ENCODE data around the gene ESYT1. TPM values are rescaled to one million over a fixed set of nuclear protein-coding genes. Genes with fewer than 3 reads are reported as not detected.
A peak's percentile ranks its signal among the peaks of the same experiment; 100 is the strongest.

The ESYT1 gene
- total and polyA plus RNA-seq, 9 of the 15 experiments (the other 6 are each of a cell fraction or from before 2014, with no cell fraction given): 132 to 420 (median 164) TPM

- TF ChIP-seq, protein P1, sequence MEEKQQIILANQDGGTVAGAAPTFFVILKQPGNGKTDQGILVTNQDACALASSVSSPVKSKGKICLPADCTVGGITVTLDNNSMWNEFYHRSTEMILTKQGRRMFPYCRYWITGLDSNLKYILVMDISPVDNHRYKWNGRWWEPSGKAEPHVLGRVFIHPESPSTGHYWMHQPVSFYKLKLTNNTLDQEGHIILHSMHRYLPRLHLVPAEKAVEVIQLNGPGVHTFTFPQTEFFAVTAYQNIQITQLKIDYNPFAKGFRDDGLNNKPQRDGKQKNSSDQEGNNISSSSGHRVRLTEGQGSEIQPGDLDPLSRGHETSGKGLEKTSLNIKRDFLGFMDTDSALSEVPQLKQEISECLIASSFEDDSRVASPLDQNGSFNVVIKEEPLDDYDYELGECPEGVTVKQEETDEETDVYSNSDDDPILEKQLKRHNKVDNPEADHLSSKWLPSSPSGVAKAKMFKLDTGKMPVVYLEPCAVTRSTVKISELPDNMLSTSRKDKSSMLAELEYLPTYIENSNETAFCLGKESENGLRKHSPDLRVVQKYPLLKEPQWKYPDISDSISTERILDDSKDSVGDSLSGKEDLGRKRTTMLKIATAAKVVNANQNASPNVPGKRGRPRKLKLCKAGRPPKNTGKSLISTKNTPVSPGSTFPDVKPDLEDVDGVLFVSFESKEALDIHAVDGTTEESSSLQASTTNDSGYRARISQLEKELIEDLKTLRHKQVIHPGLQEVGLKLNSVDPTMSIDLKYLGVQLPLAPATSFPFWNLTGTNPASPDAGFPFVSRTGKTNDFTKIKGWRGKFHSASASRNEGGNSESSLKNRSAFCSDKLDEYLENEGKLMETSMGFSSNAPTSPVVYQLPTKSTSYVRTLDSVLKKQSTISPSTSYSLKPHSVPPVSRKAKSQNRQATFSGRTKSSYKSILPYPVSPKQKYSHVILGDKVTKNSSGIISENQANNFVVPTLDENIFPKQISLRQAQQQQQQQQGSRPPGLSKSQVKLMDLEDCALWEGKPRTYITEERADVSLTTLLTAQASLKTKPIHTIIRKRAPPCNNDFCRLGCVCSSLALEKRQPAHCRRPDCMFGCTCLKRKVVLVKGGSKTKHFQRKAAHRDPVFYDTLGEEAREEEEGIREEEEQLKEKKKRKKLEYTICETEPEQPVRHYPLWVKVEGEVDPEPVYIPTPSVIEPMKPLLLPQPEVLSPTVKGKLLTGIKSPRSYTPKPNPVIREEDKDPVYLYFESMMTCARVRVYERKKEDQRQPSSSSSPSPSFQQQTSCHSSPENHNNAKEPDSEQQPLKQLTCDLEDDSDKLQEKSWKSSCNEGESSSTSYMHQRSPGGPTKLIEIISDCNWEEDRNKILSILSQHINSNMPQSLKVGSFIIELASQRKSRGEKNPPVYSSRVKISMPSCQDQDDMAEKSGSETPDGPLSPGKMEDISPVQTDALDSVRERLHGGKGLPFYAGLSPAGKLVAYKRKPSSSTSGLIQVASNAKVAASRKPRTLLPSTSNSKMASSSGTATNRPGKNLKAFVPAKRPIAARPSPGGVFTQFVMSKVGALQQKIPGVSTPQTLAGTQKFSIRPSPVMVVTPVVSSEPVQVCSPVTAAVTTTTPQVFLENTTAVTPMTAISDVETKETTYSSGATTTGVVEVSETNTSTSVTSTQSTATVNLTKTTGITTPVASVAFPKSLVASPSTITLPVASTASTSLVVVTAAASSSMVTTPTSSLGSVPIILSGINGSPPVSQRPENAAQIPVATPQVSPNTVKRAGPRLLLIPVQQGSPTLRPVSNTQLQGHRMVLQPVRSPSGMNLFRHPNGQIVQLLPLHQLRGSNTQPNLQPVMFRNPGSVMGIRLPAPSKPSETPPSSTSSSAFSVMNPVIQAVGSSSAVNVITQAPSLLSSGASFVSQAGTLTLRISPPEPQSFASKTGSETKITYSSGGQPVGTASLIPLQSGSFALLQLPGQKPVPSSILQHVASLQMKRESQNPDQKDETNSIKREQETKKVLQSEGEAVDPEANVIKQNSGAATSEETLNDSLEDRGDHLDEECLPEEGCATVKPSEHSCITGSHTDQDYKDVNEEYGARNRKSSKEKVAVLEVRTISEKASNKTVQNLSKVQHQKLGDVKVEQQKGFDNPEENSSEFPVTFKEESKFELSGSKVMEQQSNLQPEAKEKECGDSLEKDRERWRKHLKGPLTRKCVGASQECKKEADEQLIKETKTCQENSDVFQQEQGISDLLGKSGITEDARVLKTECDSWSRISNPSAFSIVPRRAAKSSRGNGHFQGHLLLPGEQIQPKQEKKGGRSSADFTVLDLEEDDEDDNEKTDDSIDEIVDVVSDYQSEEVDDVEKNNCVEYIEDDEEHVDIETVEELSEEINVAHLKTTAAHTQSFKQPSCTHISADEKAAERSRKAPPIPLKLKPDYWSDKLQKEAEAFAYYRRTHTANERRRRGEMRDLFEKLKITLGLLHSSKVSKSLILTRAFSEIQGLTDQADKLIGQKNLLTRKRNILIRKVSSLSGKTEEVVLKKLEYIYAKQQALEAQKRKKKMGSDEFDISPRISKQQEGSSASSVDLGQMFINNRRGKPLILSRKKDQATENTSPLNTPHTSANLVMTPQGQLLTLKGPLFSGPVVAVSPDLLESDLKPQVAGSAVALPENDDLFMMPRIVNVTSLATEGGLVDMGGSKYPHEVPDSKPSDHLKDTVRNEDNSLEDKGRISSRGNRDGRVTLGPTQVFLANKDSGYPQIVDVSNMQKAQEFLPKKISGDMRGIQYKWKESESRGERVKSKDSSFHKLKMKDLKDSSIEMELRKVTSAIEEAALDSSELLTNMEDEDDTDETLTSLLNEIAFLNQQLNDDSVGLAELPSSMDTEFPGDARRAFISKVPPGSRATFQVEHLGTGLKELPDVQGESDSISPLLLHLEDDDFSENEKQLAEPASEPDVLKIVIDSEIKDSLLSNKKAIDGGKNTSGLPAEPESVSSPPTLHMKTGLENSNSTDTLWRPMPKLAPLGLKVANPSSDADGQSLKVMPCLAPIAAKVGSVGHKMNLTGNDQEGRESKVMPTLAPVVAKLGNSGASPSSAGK (IDR thresholded peaks at IDR 0.05): peak; percentile 67
- peak; percentile 59 for TF ChIP-seq TAF1 (IDR thresholded peaks at IDR 0.05; ENCODE audit: control insufficient read depth, extremely low read depth, insufficient read depth, low read length, severe bottlenecking)
Measured at GRCh38 chr12:56189099-56189917, 61.2 kb downstream of the ESYT1 start, which contains the start of gene SMARCC2 (continued).

Data from K562 (cell line).